Spleen (tissue), 7 donors: ENCODE data around the gene VSX1.

Source experiments
- CTCF ChIP-seq, 11 experiments: fragments of 200-600 bp in 7 of 11; fragments of 450-650 bp in 4 of 11; sonication (generic) in 4 of 11; IDR thresholded peaks in 8 of 11; conservative IDR thresholded peaks in 3 of 11; 1 replicate in 7 of 11; 2 replicates in 4 of 11; pipeline versions ENCODE4 v1.4.0 to v1.8.0; 2016 to 2021; ENCODE audit warnings: antibody characterized with exemption in 11 of 11, inconsistent platforms in 4 of 11, mild to moderate bottlenecking in 1 of 11
- POLR2A ChIP-seq, 3 donors: fragments of 450-650 bp; IDR thresholded peaks; one replicate each; pipeline ENCODE4 v1.5.1; 2017; ENCODE audit warnings: antibody characterized with exemption in 3 of 3, mild to moderate bottlenecking in 1 of 3
- donor health status: DM: no; HTN: no; CAD: no; lungs with moderate emphysema.
- donor health status: DM: no; HTN: no; CAD: no.
- donor health status: DM: no; HTN: no; CAD: no.

- TF ChIP-seq CTCF (IDR thresholded peaks at IDR 0.05 in 8 of 11, conservative IDR thresholded peaks at IDR 0.05 in 3 of 11) (no peak), POLR2A (IDR thresholded peaks at IDR 0.05) (no peak)
Measured at GRCh38 chr20:25077610-25078169, 4.3 kb downstream of the VSX1 start.
